Stimulated activated CD4-positive, alpha-beta T cell treated with anti-CD3 and anti-CD28 coated beads, Interleukin-4, amount 100 ng/mL, for 24 hours (primary cell): ENCODE data around the gene LRRC4C.

Experiments
- DNase-seq: peaks from one replicate; pipeline ENCODE4 v3.0.0-alpha.2; 2020

Gene LRRC4C

GRCh38 chr11:40421208-40421981, 1038.1 kb downstream of the LRRC4C start:
- no peak for DNase-seq

- DNase-seq, result no peak
Observed at GRCh38 chr11:40417627-40418026, 1041.8 kb downstream of the LRRC4C start.

DNA sequence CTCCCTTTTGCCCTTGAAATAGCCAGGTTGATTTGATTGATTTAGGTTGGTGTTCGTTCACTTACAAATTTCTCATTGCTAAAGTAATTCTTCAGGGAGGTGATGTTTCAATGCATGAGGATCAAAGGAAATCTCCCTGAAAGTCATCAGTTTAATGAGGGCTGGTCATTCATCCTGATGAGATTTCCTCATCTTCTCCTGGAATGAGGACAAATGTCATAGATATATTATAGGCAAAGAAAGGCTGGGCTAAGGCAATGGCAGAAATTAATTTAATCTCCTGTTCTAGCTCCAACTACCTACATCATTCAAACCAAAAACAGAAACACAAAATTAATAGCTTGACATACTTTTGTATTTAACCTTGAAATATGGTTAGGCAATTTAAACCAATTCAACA, 1052.1 kb downstream of the LRRC4C start:
- no peak for DNase-seq

- DNase-seq, result no peak
Observed at GRCh38 chr11:40405614-40406013, 1053.8 kb downstream of the LRRC4C start.

- no peak for DNase-seq
Observed at GRCh38 chr11:40403321-40403720, 1056.1 kb downstream of the LRRC4C start.

- no peak for DNase-seq
Observed at GRCh38 chr11:40401132-40401853, 1058.2 kb downstream of the LRRC4C start.

GRCh38 chr11:40397141-40397540, 1062.3 kb downstream of the LRRC4C start:
- no peak for DNase-seq

- no peak for DNase-seq
Observed at GRCh38 chr11:40393511-40393910, 1065.9 kb downstream of the LRRC4C start.

DNA sequence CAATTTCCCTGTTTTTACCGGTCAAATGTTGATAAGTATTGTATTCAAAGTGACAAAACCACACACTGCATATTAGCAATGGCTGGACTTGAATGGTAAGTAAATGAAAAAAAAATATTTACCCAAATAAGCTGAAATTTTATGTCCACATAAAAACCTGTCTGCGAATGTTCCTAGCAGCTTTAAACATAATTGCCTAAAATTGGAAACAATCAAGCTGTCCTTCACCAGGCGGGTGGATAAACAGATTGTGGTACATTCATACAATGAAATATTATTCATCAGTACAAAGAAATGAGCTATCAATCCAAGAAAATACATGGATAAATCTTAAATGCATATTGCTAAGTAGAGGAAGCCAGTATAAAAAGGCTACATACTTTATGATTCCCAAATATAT, 1067.8 kb downstream of the LRRC4C start:
- DNase-seq, result no peak

DNA sequence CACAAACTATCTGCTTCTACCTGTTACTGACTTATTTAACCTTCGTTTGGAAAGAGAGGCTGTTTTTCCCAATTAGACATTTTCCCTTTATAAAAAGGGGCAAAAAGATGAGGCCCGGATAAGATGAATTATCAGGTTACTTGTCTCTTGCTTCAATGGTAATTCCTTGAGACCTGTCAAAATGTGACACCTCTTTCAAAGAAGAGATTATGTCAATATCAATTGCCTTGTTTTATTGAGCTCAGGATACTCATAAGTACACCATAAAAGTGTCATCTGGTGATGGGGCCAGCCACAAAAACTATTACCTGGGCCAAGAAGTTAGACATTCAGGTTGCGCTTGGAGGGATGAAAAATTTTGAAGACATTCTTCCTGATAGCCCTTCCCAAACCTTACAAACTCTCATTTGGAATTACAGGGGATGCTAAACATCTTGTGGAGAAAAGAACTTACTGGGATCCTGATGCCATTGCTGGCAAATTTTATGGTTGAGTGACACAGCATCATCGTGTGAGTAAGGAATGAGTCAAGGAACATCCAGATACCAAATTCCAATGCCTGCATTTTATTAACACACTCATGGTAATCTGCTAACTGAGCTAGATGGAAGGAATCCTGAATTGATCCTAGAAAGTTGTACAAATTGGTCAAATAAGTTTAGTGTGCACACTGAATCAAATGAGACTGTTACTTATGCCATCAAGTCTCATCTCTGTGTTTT, 1071.2 kb downstream of the LRRC4C start:
- no peak for DNase-seq

- DNase-seq, result no peak
Observed at GRCh38 chr11:40387240-40387980, 1072.0 kb downstream of the LRRC4C start.

DNA sequence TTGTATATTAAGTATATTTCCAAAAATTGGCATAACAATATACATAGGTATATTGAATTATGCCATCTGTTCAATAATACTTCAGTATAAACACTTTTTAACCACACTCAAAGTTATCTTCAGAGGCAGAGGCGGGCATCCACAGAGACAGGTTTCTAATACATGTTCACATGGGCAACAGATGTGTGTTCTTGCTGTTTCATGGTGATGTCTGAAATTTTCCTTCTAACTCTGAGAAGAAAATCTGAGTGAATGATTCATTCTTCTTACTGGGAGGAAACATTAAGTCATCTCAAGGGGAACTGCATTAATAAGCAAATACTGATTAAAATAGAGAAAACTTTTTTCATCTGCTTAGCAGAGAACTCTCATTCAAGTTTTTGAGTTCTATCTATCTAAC, 1074.5 kb downstream of the LRRC4C start:
- no peak for DNase-seq

DNA sequence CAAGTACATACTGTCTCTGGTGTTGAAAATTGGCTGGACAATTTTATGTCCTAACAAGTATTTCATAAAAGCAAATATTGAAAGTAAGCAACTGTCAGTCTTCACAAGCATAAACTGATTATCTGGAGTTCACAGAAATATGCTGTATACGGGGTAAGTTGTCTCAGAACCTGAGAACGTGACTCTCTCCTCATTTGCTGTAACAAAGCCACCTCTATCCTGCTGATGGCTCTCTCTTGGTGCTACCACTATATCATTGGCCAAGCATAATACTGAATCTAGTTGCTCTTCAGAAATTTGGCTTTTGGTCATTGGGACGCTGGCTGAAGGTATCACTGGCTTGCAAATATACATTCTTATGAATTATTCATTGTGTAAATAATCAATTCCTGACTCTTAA, 1078.0 kb downstream of the LRRC4C start:
- no peak for DNase-seq

DNA sequence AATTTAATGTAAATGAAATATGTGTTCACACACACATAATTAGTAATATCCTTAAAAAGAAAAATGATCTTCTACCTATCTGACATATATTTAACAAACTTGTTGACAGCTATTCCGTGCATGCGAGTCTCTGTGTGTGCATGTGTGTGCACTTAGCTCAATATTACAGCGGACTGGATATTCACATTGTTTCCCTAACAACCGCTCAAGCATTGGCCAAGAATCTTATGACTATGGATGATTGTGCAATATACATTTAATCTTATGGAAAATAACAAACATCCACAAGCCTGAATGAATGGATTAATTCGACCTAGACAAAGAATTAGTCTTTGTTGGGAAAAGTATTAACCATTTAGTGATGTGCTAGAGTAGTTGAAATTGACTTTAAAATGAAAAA, 1078.6 kb downstream of the LRRC4C start:
- no peak for DNase-seq

- no peak for DNase-seq
Observed at GRCh38 chr11:40376331-40376730, 1083.1 kb downstream of the LRRC4C start.

DNA sequence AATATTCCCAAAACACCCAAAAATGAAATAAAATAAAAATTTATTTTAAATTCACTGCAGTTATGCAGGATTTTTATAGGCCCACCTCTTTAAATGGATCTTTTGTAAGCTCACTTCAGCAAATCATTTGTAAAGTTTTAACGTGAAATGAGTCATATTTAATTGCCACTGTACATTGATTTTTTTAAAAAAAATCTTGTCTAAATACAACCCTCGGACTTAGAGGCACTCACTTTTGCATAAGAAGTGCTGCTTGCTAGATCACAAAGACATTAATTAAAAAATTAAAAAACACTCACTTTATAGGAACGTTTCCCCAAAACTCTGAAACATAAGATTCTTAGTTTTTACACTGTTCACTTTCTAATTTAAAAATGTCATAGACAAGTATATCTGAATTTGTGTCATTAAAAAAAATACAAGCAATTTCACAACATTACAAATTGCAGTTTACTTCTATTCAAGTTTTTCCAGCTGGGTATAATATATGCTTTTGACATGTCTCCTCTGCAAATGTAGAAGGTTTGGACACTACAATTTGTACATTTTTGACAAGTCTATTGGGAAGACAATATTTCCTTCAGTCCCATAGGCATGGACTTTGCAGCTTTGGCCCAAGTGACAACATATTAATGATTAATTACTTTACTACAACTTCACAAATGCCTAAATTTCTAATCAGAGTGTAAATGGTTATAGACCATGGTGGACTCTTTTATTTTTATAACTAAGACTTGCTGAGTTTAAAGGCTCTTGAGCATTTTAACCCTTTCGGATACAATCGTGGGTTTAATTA, 1088.4 kb downstream of the LRRC4C start:
- no peak for DNase-seq

GRCh38 chr11:40360206-40360798, 1099.2 kb downstream of the LRRC4C start:
- DNase-seq, result no peak

DNA sequence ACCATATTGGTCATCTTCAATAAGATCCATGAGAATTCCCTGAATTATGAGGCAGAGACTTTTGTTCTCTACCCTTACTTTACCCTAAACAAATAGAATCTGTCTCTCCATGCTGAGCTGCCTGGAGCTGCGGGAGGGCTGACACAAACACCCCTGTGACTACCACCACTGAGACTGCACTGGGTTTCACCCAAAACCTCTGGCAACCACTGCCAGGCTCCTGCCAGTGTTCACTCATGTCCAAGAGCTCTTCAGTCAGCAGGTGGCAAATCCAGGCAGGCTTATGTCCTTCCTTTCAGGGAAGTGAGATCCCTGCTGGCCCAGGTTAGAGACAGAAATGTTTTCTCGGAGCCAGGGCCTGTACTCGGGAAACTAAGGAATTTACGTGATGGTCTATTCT, 1105.3 kb downstream of the LRRC4C start:
- DNase-seq, result no peak

- DNase-seq, result no peak
Observed at GRCh38 chr11:40340911-40341310, 1118.5 kb downstream of the LRRC4C start.

DNA sequence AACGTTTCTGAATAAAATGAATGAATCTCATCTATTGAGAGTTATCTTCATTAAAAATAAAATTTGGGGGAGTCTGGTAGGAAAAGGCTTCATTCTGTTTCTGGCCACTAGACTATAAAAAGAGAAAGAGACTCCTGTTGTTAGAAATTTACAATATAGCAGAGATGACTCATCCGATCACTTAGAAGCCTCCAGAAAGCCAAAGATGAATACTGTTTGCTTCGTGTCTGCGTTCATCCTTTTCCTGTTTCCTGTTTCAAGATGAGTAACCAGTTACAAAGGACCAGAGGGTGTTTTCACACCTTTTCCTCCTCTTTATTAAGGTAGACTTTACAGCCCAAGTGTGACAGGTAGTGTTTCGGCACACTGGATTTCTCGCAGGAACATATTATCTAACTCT, 1120.7 kb downstream of the LRRC4C start:
- DNase-seq, result no peak

DNA sequence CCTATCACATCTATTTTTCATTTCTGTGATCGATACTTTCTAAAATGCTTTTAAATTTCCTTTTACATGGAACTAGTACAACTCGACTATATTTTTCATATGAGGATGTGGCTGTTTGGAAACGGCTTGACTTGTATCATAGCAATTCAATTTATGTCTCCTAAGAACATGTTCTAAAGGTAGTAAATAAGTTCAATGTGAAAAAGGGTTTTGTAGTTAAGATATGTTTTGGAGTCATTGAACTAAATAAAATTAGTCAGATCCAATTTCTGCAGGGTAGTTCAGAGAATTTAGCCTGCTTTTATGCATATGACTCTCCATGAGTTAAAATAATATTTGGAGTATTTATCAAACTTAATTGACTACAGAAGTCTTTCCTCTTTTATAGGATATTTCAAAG, 1121.4 kb downstream of the LRRC4C start:
- DNase-seq, result no peak

- DNase-seq, result no peak
Observed at GRCh38 chr11:40337118-40337517, 1122.3 kb downstream of the LRRC4C start.
